Measurements from ENCODE around the gene USF2. TPM values are rescaled to one million over a fixed set of nuclear protein-coding genes. Genes with fewer than 3 reads are reported as not detected.

The USF2 gene
- total RNA-seq, 1 donor from 2014 or later: 236 TPM

GRCh38 chr19:35271546-35271945 lies 2.8 kb downstream of the USF2 start:
- Mint-ChIP-seq H3K36me3 (ENCODE audit: low read depth) (peaks cover 60% of the 10 kb centered on the region), H3K4me3 (peak overlapping the region; percentile 33), H3K4me1 (peaks cover 42% of the 10 kb centered on the region), H3K9me3 (no peaks in the 10 kb centered on the region), H3K27me3 (no peaks in the 10 kb centered on the region), H3K27ac (peak overlapping the region; percentile 70)
- TF ChIP-seq CTCF (IDR thresholded peaks at IDR 0.05): no peak
- POLR2A ChIA-PET: interaction anchor here (0.6 to 2.7 kb wide), 8 partner anchors 10 to 223 kb away, joined by 3 to 11 read pairs (median 6); partner anchors contain the start of genes CD22 and HAMP
- CTCF ChIA-PET: interaction anchor here (1.2 kb wide), 1 partner anchor 53 kb away, joined by 3 read pairs; no protein-coding TSS in a partner anchor
- intact Hi-C loops (cut with micrococcal nuclease): no loop called here
- ATAC-seq (ENCODE audit: low read depth) (no peak), DNase-seq (no peak)

GRCh38 chr19:35272122-35272719 lies 3.5 kb downstream of the USF2 start:
- no peaks in the 10 kb centered on the region for H3K27me3 Mint-ChIP-seq
- ATAC-seq (ENCODE audit: low read depth): peak; percentile 10
- H3K36me3 Mint-ChIP-seq (ENCODE audit: low read depth): peaks cover 67% of the 10 kb centered on the region

GRCh38 chr19:35272954-35273649 lies 4.3 kb downstream of the USF2 start:
- Mint-ChIP-seq H3K9me3 (no peaks in the 10 kb centered on the region), H3K4me3 (no peak overlapping the region), H3K27me3 (no peaks in the 10 kb centered on the region), H3K36me3 (ENCODE audit: low read depth) (peaks cover 72% of the 10 kb centered on the region), H3K27ac (peak overlapping the region; percentile 59), H3K4me1 (peaks cover 41% of the 10 kb centered on the region)
- intact Hi-C loops (cut with micrococcal nuclease): no loop called here
- ChIA-PET POLR2A (interaction anchor here (0.6 to 2.7 kb wide), 17 partner anchors 9 to 235 kb away, joined by 3 to 11 read pairs (median 4); partner anchors contain the start of genes CD22, FFAR1 and HAMP), CTCF (interaction anchor here (0.6 to 1.2 kb wide), 2 partner anchors 52 to 195 kb away, joined by 3 read pairs; no protein-coding TSS in a partner anchor)
- no peak for TF ChIP-seq CTCF (IDR thresholded peaks at IDR 0.05)
- no peak for DNase-seq
- no peak for ATAC-seq (ENCODE audit: low read depth)

More at GRCh38 chr19:35272122-35272719, 3.5 kb downstream of the USF2 start:
- Mint-ChIP-seq H3K9me3 (no peaks in the 10 kb centered on the region), H3K4me3 (peak overlapping the region; percentile 33), H3K4me1 (peaks cover 41% of the 10 kb centered on the region), H3K27ac (peak overlapping the region; percentile 70)
- ChIA-PET POLR2A (interaction anchor here (0.6 to 2.7 kb wide), 15 partner anchors 10 to 234 kb away, joined by 3 to 11 read pairs (median 5); partner anchors contain the start of genes CD22, FFAR1 and HAMP), CTCF (interaction anchor here (0.6 to 1.2 kb wide), 2 partner anchors 53 to 196 kb away, joined by 3 read pairs; no protein-coding TSS in a partner anchor)
- TF ChIP-seq CTCF (IDR thresholded peaks at IDR 0.05): no peak
- intact Hi-C loops (cut with micrococcal nuclease): no loop called here
- DNase-seq: no peak

- ChIA-PET POLR2A (interaction anchor here (0.5 to 2.7 kb wide), 13 partner anchors 8 to 221 kb away, joined by 3 to 8 read pairs (median 4); partner anchors contain the start of genes CD22, FFAR1 and HAMP), CTCF (no interaction called here)
- DNase-seq (no peak), ATAC-seq (ENCODE audit: low read depth) (no peak)
- intact Hi-C loops (cut with micrococcal nuclease): no loop called here
- no peaks in the 10 kb centered on the region for H3K27me3 Mint-ChIP-seq
- no peak for TF ChIP-seq CTCF (IDR thresholded peaks at IDR 0.05)
- H3K36me3 Mint-ChIP-seq (ENCODE audit: low read depth): peaks cover 79% of the 10 kb centered on the region
- peak overlapping the region; percentile 22 for H3K27ac Mint-ChIP-seq
- H3K4me1 Mint-ChIP-seq: peaks cover 41% of the 10 kb centered on the region
- no peaks in the 10 kb centered on the region for H3K9me3 Mint-ChIP-seq
- no peak overlapping the region for H3K4me3 Mint-ChIP-seq
Observed at GRCh38 chr19:35273686-35274259, 5.0 kb downstream of the USF2 start.

Data from activated B cell treated with CpG ODN at 0.5 μM for 24 hours (primary cell).